SHP77 treated with DMSO at 0.1 percent for 48 hours (cell line): Measurements from ENCODE around the gene GIPC1.
"Not testable (repeated sequence)": the region's sequence is repeated elsewhere in the genome, so short reads cannot be mapped to it uniquely, and the experiment has no call there.

ENCODE experiments used
- DNase-seq: peaks from one replicate; lab custom pipeline; 2025; lab: John Stamatoyannopoulos, UW

The GIPC1 gene

GRCh38 chr19:14470031-14470876 lies 25.7 kb downstream of the GIPC1 start:
- no peak for DNase-seq

- DNase-seq = no peak
These were observed 28.1 kb downstream of the GIPC1 start for GRCh38 chr19:14467816-14468215.

GRCh38 chr19:14467391-14467790 lies 28.5 kb downstream of the GIPC1 start:
- no peak for DNase-seq

GRCh38 chr19:14463747-14464146 lies 32.2 kb downstream of the GIPC1 start:
- DNase-seq = no peak

GRCh38 chr19:14462401-14462800 lies 33.5 kb downstream of the GIPC1 start:
- DNase-seq = not testable (repeated sequence)

GRCh38 chr19:14460935-14461334 lies 35.0 kb downstream of the GIPC1 start:
- no peak for DNase-seq

- no peak for DNase-seq
These were observed 36.2 kb downstream of the GIPC1 start for GRCh38 chr19:14459703-14460102.

- DNase-seq = not testable (repeated sequence)
These were observed 43.6 kb downstream of the GIPC1 start for GRCh38 chr19:14452303-14452702.

- DNase-seq = no peak
These were observed 45.1 kb downstream of the GIPC1 start for GRCh38 chr19:14450876-14451275.

GRCh38 chr19:14450168-14450874 lies 45.6 kb downstream of the GIPC1 start:
- DNase-seq = no peak

- DNase-seq = no peak
These were observed 46.6 kb downstream of the GIPC1 start for GRCh38 chr19:14449321-14449720.

GRCh38 chr19:14446336-14447036 lies 49.4 kb downstream of the GIPC1 start:
- DNase-seq = no peak

- DNase-seq = no peak
These were observed 52.2 kb downstream of the GIPC1 start for GRCh38 chr19:14443632-14444216.

- no peak for DNase-seq
These were observed 52.9 kb downstream of the GIPC1 start for GRCh38 chr19:14442891-14443631.

GRCh38 chr19:14441041-14441938 lies 54.6 kb downstream of the GIPC1 start:
- DNase-seq = no peak

- DNase-seq = no peak
These were observed 55.9 kb downstream of the GIPC1 start for GRCh38 chr19:14440049-14440448.

- no peak for DNase-seq
These were observed 56.9 kb downstream of the GIPC1 start for GRCh38 chr19:14439014-14439413.

- no peak for DNase-seq
These were observed 58.3 kb downstream of the GIPC1 start for GRCh38 chr19:14437578-14438140.

GRCh38 chr19:14435320-14436050 lies 60.4 kb downstream of the GIPC1 start:
- DNase-seq = no peak
